Stimulated activated memory B cell treated with anti-CD40 and anti-IgM and Interleukin-4, amounts not matched to agents 10 μg/mL and 1 μg/mL and 100 μg/mL, for 72 hours (primary cell): ENCODE results near the gene IFNAR1.
"Not testable (repeated sequence)": the region's sequence is repeated elsewhere in the genome, so short reads cannot be mapped to it uniquely, and the experiment has no call there.

Experiments
- ATAC-seq: fragments of 150-1000 bp; cut with Tn5 transposase; 2 replicates; pipeline ENCODE4 v1.10.0; 2021
- H3K27ac Mint-ChIP-seq: one replicate; pipeline ENCODE4 v1.8.0; 2022; ENCODE audit warnings: mild to moderate bottlenecking, mixed read lengths
- H3K27me3 Mint-ChIP-seq: one replicate; pipeline ENCODE4 v1.8.0; 2022; ENCODE audit warnings: mixed read lengths
- H3K36me3 Mint-ChIP-seq: one replicate; pipeline ENCODE4 v1.8.0; 2022; ENCODE audit warnings: mixed read lengths
- H3K4me1 Mint-ChIP-seq: one replicate; pipeline ENCODE4 v1.8.0; 2022; ENCODE audit warnings: mixed read lengths
- H3K4me3 Mint-ChIP-seq: one replicate; pipeline ENCODE4 v1.8.0; 2022; ENCODE audit warnings: mild to moderate bottlenecking, moderate library complexity, mixed read lengths
- H3K9me3 Mint-ChIP-seq: one replicate; pipeline ENCODE4 v1.8.0; 2022; ENCODE audit warnings: mixed read lengths

The IFNAR1 gene

GRCh38 chr21:33372582-33372981 is 47.8 kb downstream of the IFNAR1 start:
- Mint-ChIP-seq H3K4me1 (peaks cover 74% of the 10 kb centered on the region), H3K9me3 (peaks cover 10% of the 10 kb centered on the region), H3K36me3 (peaks cover 10% of the 10 kb centered on the region), H3K27me3 (no peaks in the 10 kb centered on the region), H3K4me3 (no peak overlapping the region), H3K27ac (peak overlapping the region; percentile 62)
- ATAC-seq, result no peak

- Mint-ChIP-seq H3K4me1 (peaks cover 68% of the 10 kb centered on the region), H3K36me3 (peaks cover 5% of the 10 kb centered on the region), H3K4me3 (peak overlapping the region; percentile 9), H3K27me3 (no peaks in the 10 kb centered on the region), H3K9me3 (peaks cover 8% of the 10 kb centered on the region), H3K27ac (peak overlapping the region; percentile 62)
- no peak for ATAC-seq
Measured at GRCh38 chr21:33373451-33373850, 48.7 kb downstream of the IFNAR1 start.

DNA sequence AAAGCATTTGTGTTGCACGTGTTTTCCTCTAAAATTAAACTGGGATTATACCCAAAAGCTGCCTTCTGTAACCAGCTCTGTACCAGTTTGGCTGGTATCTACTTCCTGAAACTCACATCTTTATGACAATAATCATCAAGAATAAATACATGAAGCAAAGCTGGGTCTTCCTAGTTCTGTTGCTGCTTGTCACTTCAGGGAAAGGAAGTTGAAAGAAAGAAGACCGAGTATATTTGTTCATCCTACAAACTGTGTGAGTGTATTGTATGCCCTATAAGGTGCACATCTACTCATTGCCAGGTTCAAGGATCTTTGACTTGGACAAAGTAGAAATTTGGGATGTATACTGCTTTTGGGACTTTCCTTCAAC is 49.3 kb downstream of the IFNAR1 start:
- Mint-ChIP-seq H3K4me3 (no peak overlapping the region), H3K27me3 (no peaks in the 10 kb centered on the region), H3K4me1 (peaks cover 67% of the 10 kb centered on the region), H3K9me3 (peaks cover 6% of the 10 kb centered on the region), H3K27ac (peak overlapping the region; percentile 62), H3K36me3 (peaks cover 5% of the 10 kb centered on the region)
- ATAC-seq, result peak; percentile 64

DNA sequence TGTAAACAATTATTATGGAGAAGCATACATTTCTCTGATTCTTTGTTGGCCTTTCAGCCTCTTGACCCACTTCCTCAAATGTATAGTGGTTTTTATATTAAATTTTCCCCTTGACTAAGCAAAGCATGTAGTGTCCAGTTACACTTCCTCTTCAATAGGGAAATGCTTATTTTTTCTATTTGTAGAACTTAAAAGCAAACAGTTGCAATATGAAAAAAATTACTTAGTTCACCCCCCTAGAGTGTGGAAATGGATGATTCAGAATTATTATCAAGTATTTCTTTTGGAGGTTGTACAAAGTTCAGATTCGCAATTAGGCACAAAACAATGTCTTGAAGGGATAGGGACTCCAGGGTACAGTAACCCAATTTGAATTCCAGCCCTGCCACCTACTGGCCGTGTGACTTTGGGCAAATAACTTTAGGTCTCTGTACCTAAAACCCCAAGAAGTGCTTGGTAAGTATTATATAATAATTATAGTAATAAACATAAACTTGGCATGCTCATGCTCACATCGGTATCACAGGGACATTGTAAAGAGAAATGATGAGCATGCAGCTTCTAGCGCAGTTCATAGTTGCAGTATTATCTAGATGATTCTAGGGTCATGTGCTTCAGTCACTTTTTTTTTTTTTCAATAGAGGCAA is 49.8 kb downstream of the IFNAR1 start:
- Mint-ChIP-seq H3K9me3 (peaks cover 6% of the 10 kb centered on the region), H3K4me3 (no peak overlapping the region), H3K4me1 (peaks cover 71% of the 10 kb centered on the region), H3K27me3 (no peaks in the 10 kb centered on the region), H3K36me3 (peaks cover 4% of the 10 kb centered on the region), H3K27ac (peak overlapping the region; percentile 62)
- peak; percentile 88 for ATAC-seq

DNA sequence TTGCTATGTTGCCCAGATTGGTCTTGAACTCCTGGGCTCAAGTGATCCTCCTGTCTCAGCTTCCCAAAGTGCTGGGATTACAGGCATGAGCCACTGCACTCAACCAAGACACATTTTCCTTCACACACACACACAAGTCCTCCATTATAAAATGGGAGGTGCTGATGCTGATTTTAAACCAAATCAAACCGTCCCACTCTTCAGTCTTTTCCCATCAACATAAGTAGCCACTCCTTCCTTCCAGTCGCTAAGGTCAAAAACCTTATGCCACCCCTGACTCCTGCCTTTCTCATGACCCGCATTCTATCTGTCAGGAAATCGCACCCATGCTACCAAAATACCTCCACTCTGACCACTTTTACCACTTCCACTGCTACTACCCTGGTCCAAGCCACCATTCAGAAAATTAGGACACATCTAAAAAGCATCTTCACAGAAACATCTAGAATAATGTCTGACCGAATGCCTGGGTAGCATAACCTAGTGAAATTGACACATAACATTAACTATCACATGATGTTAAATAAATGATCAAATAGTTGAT is 50.4 kb downstream of the IFNAR1 start:
- ATAC-seq, result no peak
- peaks cover 4% of the 10 kb centered on the region for H3K9me3 Mint-ChIP-seq
- H3K36me3 Mint-ChIP-seq, result no peaks in the 10 kb centered on the region
- H3K4me3 Mint-ChIP-seq, result peak overlapping the region; percentile 32
- no peaks in the 10 kb centered on the region for H3K27me3 Mint-ChIP-seq
- peak overlapping the region; percentile 62 for H3K27ac Mint-ChIP-seq
- H3K4me1 Mint-ChIP-seq, result peaks cover 71% of the 10 kb centered on the region

- H3K4me1 Mint-ChIP-seq, result peaks cover 76% of the 10 kb centered on the region
- no peak overlapping the region for H3K4me3 Mint-ChIP-seq
- no peaks in the 10 kb centered on the region for H3K36me3 Mint-ChIP-seq
- no peaks in the 10 kb centered on the region for H3K9me3 Mint-ChIP-seq
- H3K27me3 Mint-ChIP-seq, result no peaks in the 10 kb centered on the region
- ATAC-seq, result no peak
- H3K27ac Mint-ChIP-seq, result peak overlapping the region; percentile 22
Measured at GRCh38 chr21:33377221-33377920, 52.6 kb downstream of the IFNAR1 start.

GRCh38 chr21:33378081-33378480 is 53.3 kb downstream of the IFNAR1 start:
- Mint-ChIP-seq H3K4me3 (no peak overlapping the region), H3K27me3 (no peaks in the 10 kb centered on the region), H3K27ac (peak overlapping the region; percentile 88), H3K9me3 (no peaks in the 10 kb centered on the region), H3K4me1 (peaks cover 78% of the 10 kb centered on the region), H3K36me3 (no peaks in the 10 kb centered on the region)
- no peak for ATAC-seq

- Mint-ChIP-seq H3K27ac (peak overlapping the region; percentile 88), H3K4me1 (peaks cover 79% of the 10 kb centered on the region), H3K4me3 (peak overlapping the region; percentile 40)
- not testable (repeated sequence) for H3K27me3 Mint-ChIP-seq, ATAC-seq, H3K36me3 Mint-ChIP-seq, H3K9me3 Mint-ChIP-seq
Measured at GRCh38 chr21:33379934-33380333, 55.2 kb downstream of the IFNAR1 start.

GRCh38 chr21:33380483-33380998 is 55.8 kb downstream of the IFNAR1 start:
- Mint-ChIP-seq H3K27me3 (no peaks in the 10 kb centered on the region), H3K4me3 (peak overlapping the region; percentile 22), H3K9me3 (peaks cover 1% of the 10 kb centered on the region), H3K4me1 (peaks cover 79% of the 10 kb centered on the region), H3K27ac (peak overlapping the region; percentile 88), H3K36me3 (no peaks in the 10 kb centered on the region)
- ATAC-seq, result peak; percentile 86

DNA sequence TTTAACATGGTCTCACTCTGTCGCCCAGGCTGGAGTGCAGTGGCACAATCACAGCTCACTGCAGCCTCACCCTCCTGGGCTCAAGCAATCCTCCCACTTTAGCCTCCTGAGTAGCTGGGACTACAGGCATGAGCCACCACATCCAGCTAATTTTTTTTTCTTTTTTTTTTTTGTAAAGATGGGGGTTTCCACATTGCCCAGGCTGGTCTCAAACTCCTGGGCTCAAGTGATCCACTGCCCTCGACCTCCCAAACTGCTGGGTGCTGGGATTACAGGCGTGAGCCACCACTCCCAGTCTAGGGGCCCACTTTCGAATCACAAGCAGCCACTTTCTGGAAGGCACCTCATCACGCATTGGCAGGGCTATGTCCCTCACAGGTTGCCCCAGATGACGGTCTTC is 56.6 kb downstream of the IFNAR1 start:
- not testable (repeated sequence) for H3K36me3 Mint-ChIP-seq, H3K27me3 Mint-ChIP-seq, ATAC-seq, H3K9me3 Mint-ChIP-seq, H3K4me3 Mint-ChIP-seq
- H3K27ac Mint-ChIP-seq, result peak overlapping the region; percentile 88
- peaks cover 81% of the 10 kb centered on the region for H3K4me1 Mint-ChIP-seq

DNA sequence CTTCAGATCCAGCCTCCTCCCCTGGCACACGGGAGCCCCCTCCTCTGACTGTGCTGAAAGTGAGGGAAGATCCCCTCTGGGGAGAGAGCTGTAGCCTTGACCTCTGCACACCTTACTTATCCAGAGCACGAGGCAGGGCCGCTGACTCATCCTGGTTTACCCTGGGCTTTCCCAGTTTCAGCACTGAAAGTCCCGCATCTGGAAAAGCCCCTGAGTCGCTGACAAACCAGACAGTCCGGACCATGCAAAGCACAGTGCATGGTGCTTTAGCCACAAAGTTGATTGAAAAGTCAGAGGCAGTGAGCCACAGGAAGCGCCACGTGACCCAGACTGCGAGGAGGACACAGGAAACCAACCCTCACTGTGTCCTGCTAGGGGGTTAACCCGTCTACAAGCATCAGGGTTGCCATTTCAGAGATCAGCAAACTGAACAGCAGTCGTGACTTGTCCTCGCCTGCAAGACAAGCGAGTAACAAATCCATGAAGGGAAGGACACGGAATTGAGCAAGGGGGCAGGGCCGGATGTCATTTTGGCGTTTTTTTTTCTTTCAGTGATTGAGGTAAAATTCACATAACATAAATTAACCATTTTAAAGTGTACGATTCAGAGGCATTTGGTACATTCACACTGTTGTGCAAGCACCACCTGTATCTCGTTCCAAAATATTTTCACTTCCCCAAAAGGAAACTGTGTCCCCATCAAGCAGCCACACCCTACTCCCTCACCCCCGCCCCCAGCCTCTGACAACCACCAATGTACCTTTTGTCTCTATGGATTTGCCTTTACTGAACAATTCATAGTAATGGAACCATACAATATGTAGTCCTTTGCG is 58.5 kb downstream of the IFNAR1 start:
- Mint-ChIP-seq H3K9me3 (peaks cover 3% of the 10 kb centered on the region), H3K36me3 (no peaks in the 10 kb centered on the region), H3K27me3 (no peaks in the 10 kb centered on the region), H3K4me3 (peak overlapping the region; percentile 74), H3K4me1 (peaks cover 74% of the 10 kb centered on the region), H3K27ac (peak overlapping the region; percentile 88)
- ATAC-seq, result peak; percentile 92

- ATAC-seq, result no peak
- H3K27me3 Mint-ChIP-seq, result no peaks in the 10 kb centered on the region
- no peaks in the 10 kb centered on the region for H3K36me3 Mint-ChIP-seq
- H3K4me3 Mint-ChIP-seq, result no peak overlapping the region
- H3K27ac Mint-ChIP-seq, result peak overlapping the region; percentile 88
- H3K9me3 Mint-ChIP-seq, result peaks cover 3% of the 10 kb centered on the region
- H3K4me1 Mint-ChIP-seq, result peaks cover 67% of the 10 kb centered on the region
Measured at GRCh38 chr21:33384841-33385331, 60.1 kb downstream of the IFNAR1 start.

DNA sequence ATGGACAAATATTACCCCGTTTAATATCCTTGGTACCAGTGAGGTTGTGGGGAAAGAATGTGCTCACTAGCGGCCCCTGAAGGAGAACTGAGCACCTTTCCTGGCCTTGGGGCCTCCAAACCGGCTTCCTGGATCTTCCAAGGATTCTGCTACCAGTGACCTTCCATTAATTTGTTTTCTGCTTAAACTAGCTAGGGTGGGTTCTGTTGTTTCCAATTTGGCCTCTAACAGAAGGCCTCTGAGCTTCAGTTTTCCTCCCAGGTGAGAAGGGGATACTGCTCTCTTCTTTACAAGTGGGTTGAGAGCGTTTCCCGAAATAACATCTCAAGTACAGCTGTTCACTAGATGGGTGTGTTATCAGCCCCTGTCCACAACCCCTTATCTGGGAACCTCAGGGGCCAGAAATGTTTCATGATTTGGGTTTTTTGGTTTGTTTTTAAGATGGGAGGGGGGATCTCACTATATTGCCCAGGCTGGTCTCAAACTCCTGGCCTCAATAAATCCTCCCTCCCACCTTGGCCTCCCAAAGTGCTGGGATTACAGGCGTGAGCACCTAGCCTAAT is 61.5 kb downstream of the IFNAR1 start:
- no peaks in the 10 kb centered on the region for H3K36me3 Mint-ChIP-seq
- peaks cover 53% of the 10 kb centered on the region for H3K4me1 Mint-ChIP-seq
- no peak for ATAC-seq
- peaks cover 3% of the 10 kb centered on the region for H3K9me3 Mint-ChIP-seq
- no peaks in the 10 kb centered on the region for H3K27me3 Mint-ChIP-seq
- H3K4me3 Mint-ChIP-seq, result no peak overlapping the region
- H3K27ac Mint-ChIP-seq, result peak overlapping the region; percentile 88

DNA sequence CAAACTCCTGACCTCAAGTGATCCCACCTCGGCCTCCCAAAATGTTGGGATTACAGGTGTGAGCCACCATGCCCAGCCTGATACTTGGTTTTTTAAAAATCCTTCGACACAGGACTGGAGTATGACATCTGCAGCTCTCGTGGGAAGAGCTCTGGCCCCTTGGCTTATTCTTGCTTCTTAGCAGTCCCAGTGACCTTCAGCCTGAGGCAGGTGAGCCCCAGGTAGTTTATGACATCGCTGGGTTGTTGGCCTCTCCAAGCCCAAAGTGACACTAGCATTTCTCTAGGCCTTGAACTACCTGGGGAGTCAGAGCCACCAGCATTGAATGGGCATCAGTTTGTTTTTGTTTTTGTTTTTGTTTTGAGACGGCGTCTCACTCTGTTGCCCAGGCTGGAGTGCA is 62.5 kb downstream of the IFNAR1 start:
- Mint-ChIP-seq H3K4me3 (no peak overlapping the region), H3K4me1 (peaks cover 43% of the 10 kb centered on the region), H3K27ac (no peak overlapping the region), H3K9me3 (peaks cover 3% of the 10 kb centered on the region), H3K36me3 (no peaks in the 10 kb centered on the region), H3K27me3 (no peaks in the 10 kb centered on the region)
- ATAC-seq, result no peak

- Mint-ChIP-seq H3K27ac (peak overlapping the region; percentile 78), H3K4me3 (no peak overlapping the region)
Measured at GRCh38 chr21:33388188-33388587, 63.4 kb downstream of the IFNAR1 start.

More at GRCh38 chr21:33388188-33388587, 63.4 kb downstream of the IFNAR1 start:
- no peak for ATAC-seq
- no peaks in the 10 kb centered on the region for H3K36me3 Mint-ChIP-seq
- H3K4me1 Mint-ChIP-seq, result peaks cover 42% of the 10 kb centered on the region
- no peaks in the 10 kb centered on the region for H3K27me3 Mint-ChIP-seq
- peaks cover 3% of the 10 kb centered on the region for H3K9me3 Mint-ChIP-seq
